Keratinocyte (primary cell): ENCODE data around the gene DCST1.

Source experiments
- CTCF ChIP-seq, 3 experiments: IDR thresholded peaks in 1 of 3; conservative IDR thresholded peaks in 1 of 3; optimal IDR thresholded peaks in 1 of 3; 2 replicates in 2 of 3; 3 replicates in 1 of 3; pipeline versions ENCODE3 to v1.5.1; 2011; ENCODE audit warnings: low read length in 3 of 3, mild to moderate bottlenecking in 3 of 3, moderate library complexity in 2 of 3, control low read depth in 1 of 3, inconsistent platforms in 1 of 3; ENCODE audit not compliant: insufficient read depth in 2 of 3; ENCODE audit errors: extremely low read depth in 1 of 3
- EZH2 ChIP-seq: IDR thresholded peaks from one replicate; pipeline ENCODE4 v1.6.1; 2012; ENCODE audit warnings: inconsistent platforms, mild to moderate bottlenecking, low read length, moderate library complexity

GRCh38 chr1:155037851-155038441 lies 4.3 kb downstream of the DCST1 start:
- no peak for TF ChIP-seq CTCF (optimal IDR thresholded peaks at IDR 0.05 in 1 of 3, IDR thresholded peaks at IDR 0.05 in 1 of 3, conservative IDR thresholded peaks at IDR 0.05 in 1 of 3; ENCODE audit: extremely low read depth in 1 of 3, insufficient read depth in 2 of 3, low read length in 3 of 3)
- no peak for TF ChIP-seq EZH2
